HL-60 (cell line): ENCODE results near the gene CFAP69.

ENCODE experiments used
- CTCF ChIP-seq: IDR thresholded peaks from one replicate; pipeline ENCODE4 v1.5.1; 2011; ENCODE audit warnings: low read length, control low read depth, inconsistent platforms; ENCODE audit not compliant: insufficient read depth
- GABPA ChIP-seq: IDR thresholded peaks from 2 replicates; pipeline ENCODE4 v1.6.1; 2012; ENCODE audit warnings: low read depth
- TF ChIP-seq, protein P1 (sequence below): IDR thresholded peaks from 2 replicates; pipeline ENCODE4 v1.6.1; 2012; ENCODE audit warnings: low read depth; ENCODE audit not compliant: insufficient replicate concordance

GRCh38 chr7:90211391-90212148, 33.4 kb upstream of the CFAP69 start, which contains the start of gene STEAP2:
- TF ChIP-seq CTCF (no peak), GABPA (no peak)
- TF ChIP-seq, protein P1, sequence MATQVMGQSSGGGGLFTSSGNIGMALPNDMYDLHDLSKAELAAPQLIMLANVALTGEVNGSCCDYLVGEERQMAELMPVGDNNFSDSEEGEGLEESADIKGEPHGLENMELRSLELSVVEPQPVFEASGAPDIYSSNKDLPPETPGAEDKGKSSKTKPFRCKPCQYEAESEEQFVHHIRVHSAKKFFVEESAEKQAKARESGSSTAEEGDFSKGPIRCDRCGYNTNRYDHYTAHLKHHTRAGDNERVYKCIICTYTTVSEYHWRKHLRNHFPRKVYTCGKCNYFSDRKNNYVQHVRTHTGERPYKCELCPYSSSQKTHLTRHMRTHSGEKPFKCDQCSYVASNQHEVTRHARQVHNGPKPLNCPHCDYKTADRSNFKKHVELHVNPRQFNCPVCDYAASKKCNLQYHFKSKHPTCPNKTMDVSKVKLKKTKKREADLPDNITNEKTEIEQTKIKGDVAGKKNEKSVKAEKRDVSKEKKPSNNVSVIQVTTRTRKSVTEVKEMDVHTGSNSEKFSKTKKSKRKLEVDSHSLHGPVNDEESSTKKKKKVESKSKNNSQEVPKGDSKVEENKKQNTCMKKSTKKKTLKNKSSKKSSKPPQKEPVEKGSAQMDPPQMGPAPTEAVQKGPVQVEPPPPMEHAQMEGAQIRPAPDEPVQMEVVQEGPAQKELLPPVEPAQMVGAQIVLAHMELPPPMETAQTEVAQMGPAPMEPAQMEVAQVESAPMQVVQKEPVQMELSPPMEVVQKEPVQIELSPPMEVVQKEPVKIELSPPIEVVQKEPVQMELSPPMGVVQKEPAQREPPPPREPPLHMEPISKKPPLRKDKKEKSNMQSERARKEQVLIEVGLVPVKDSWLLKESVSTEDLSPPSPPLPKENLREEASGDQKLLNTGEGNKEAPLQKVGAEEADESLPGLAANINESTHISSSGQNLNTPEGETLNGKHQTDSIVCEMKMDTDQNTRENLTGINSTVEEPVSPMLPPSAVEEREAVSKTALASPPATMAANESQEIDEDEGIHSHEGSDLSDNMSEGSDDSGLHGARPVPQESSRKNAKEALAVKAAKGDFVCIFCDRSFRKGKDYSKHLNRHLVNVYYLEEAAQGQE: no peak
